ENCODE measurements around the gene KCTD5.
"Not testable (repeated sequence)": the region's sequence is repeated elsewhere in the genome, so short reads cannot be mapped to it uniquely, and the experiment has no call there.

Gene KCTD5

GRCh38 chr16:2710711-2711231 lies 28.4 kb downstream of the KCTD5 start:
- DNase-seq = no peak

GRCh38 chr16:2711370-2712062 lies 29.2 kb downstream of the KCTD5 start:
- DNase-seq = no peak

GRCh38 chr16:2712063-2712441 lies 29.7 kb downstream of the KCTD5 start:
- DNase-seq = no peak

GRCh38 chr16:2712546-2712945 lies 30.2 kb downstream of the KCTD5 start:
- DNase-seq = no peak

- no peak for DNase-seq
Measured at GRCh38 chr16:2713523-2713922, 31.2 kb downstream of the KCTD5 start.

GRCh38 chr16:2713985-2714774 lies 31.9 kb downstream of the KCTD5 start:
- DNase-seq = no peak

- no peak for DNase-seq
Measured at GRCh38 chr16:2715064-2715463, 32.7 kb downstream of the KCTD5 start.

- DNase-seq = peak; percentile 70
Measured at GRCh38 chr16:2715519-2715918, 33.2 kb downstream of the KCTD5 start.

- DNase-seq = no peak
Measured at GRCh38 chr16:2715966-2716885, 33.9 kb downstream of the KCTD5 start.

- no peak for DNase-seq
Measured at GRCh38 chr16:2716948-2717347, 34.6 kb downstream of the KCTD5 start.

- no peak for DNase-seq
Measured at GRCh38 chr16:2717383-2718263, 35.3 kb downstream of the KCTD5 start.

- DNase-seq = no peak
Measured at GRCh38 chr16:2719328-2720063, 37.2 kb downstream of the KCTD5 start.

- DNase-seq = no peak
Measured at GRCh38 chr16:2720064-2720457, 37.7 kb downstream of the KCTD5 start, which contains the start of gene PRSS27. TSS of gene PRSS27 (minus strand) at chr16:2720224. CDS start at chr16:2720160, 64 bp downstream.

- DNase-seq = peak; percentile 85
Measured at GRCh38 chr16:2720719-2721633, 38.7 kb downstream of the KCTD5 start.

GRCh38 chr16:2721634-2722173 lies 39.4 kb downstream of the KCTD5 start:
- DNase-seq = not testable (repeated sequence)

- no peak for DNase-seq
Measured at GRCh38 chr16:2724088-2724676, 41.9 kb downstream of the KCTD5 start.

GRCh38 chr16:2724816-2725348 lies 42.6 kb downstream of the KCTD5 start:
- DNase-seq = no peak

- DNase-seq = no peak
Measured at GRCh38 chr16:2726923-2727322, 44.6 kb downstream of the KCTD5 start.

GRCh38 chr16:2728034-2728433 lies 45.7 kb downstream of the KCTD5 start:
- no peak for DNase-seq
